Pons (tissue), 1 donor: ENCODE data around the gene PDE4B.
"Not testable (repeated sequence)": the region's sequence is repeated elsewhere in the genome, so short reads cannot be mapped to it uniquely, and the experiment has no call there.

ENCODE experiments used
- DNase-seq: peaks from one replicate; pipeline ENCODE4 v3.0.0-alpha.2; 2016; ENCODE audit warnings: low spot score

PDE4B gene

DNA sequence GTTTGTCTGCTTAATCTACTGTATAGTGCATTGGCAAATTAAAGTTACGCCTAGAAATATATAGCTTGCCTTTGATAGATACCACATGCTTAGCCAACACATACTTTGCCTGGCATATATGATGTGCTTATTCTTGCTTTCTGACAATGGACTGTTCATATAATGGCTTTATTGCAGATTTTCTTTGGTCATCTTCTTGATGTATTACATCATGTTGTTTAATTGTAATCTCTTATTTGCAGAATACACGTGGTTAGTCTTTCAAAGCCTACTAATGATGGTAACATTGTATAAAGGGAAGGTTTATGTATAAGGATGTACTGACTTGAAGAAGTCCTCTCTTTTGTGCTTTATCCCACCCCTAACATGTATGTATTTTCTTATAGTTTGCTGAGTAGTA lies 201.5 kb downstream of the PDE4B start:
- peak; percentile 63 for DNase-seq

DNA sequence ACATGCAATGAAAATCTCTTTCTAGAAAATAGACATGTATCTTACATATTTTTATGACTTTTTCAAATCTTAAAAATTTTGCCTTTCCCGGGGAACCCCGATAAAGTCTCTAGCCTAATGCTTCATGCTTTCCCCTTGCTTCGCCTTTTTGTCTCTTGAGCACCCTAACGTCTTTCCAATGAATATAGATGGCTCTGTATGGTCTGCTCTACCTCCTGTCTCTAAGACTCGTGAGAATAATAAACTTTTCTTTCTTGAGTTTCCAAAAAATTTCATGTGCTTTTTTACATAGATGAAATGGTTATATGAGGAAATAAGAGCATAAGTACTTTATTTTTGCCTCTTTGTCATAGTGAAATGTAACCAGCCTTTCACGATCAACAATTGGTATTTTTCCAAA lies 202.6 kb downstream of the PDE4B start:
- DNase-seq, result peak; percentile 75

DNA sequence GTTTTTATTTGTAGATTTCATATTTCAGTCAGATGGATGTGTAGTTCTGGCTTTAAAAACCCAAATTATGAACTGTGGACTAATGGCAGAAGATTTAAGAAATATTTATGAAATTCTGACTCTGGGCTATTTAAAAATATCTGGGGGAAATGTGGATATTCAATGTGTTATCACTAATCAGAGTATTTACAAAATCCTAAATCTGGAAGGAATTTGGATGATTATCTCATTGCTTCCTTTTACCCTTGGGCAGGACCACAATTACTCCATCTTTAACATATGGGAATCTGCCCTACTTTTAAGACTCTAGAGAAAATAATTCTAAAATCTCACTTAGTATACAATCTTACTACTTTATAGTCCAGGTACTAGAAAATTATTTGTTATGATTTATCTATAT lies 203.2 kb downstream of the PDE4B start:
- DNase-seq, result no peak

DNA sequence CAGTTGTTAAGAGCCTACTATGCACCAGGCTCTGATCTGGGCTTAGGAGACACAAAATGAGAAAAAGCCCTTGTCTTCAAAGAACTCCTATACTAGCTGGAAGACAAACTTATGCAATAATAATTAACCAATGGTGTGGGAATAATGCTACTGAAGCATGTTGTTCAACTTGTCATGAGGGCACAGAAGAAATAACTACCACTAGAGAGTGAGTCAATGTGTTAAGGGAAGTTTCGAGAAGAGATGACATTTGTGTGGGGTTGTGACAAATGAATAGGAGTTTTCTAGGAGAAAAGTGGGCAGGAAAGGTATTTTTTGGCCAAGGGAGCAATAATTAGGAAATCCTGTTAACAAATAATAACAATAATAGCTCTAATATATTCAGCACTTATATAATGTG lies 205.0 kb downstream of the PDE4B start:
- DNase-seq, result no peak

DNA sequence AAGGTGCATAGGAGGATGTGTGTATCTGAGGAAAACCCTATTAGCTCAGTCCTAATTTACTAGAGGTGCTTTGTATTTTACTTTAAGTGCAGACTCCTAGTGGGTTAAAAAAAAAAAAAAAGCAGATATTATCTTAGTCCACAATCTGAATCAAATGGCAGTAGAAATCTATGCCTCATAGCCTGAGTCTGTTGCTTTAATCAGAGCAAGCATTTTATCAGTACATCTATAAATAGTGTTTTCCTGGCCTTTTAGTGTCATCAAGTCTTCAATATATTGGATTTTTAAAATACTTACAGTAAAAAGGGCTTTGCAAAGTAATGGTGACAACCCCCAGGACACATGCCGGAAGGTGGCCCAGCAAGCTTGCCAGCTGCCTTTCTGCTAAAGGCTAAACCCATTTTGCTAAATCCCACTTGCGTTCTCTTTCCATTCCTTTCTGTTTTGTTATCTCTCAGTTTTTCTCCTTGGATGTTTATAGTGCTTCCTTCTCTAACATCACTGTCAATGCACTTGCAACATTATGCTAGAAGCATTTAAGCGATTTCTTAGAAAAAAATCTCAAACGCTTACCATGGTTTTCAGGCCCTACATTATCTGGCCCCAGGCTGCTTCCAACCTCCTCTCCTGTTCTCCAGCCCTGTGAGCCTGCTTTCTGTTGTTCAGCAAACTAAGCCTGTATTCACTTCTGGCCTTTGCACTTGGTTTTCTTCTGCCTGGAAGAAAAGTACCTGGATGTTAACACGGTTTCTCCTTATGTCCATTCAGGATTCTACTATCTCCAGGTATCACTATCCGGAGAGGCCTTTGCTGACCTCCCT lies 206.3 kb downstream of the PDE4B start:
- peak; percentile 42 for DNase-seq

DNA sequence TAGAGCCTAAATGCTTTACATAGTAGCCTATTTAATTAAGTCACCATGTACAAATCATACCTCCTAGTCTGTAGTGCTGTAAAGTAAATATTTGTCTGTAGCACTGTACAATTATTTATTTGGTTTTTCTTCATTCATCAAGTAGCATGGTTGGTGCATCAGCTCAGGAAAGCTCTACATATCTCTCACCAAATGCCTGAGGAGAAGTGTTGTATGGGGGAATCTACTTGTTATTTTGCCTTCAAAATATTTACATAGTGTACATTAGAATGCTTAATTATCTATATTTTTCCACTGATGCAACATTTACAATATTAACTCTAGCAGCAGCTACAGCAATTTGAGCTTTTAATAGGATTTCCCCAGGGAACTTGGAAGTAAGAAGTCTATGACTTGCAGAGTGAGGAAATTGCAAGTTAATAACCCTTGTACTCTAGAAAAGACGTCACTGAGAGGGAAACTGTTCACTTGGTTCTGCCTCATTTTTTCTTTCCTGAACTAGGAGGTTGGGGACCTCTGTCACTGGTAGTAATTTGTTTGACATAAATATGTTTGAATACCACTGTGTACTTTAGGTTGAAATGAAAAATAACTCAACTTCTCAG lies 207.4 kb downstream of the PDE4B start:
- peak; percentile 30 for DNase-seq

DNA sequence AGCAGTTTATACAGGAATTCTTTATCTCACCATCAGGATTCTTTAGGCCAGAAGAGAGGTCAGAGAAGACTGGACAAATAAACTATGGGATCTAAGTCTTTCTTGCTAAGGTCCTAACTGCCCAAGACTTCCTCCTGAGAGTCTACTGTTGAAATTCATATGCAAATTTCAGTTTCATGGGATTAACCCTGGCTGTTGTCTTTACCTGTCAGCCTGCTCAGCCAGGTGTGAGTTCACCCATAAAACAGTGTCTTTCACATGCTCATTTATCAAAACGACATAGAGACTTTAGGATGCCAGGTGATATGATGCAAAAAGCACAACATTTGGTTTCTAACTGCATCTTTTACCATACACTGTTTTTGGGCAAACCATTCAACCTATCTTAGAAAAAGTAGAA lies 211.0 kb downstream of the PDE4B start:
- no peak for DNase-seq

DNA sequence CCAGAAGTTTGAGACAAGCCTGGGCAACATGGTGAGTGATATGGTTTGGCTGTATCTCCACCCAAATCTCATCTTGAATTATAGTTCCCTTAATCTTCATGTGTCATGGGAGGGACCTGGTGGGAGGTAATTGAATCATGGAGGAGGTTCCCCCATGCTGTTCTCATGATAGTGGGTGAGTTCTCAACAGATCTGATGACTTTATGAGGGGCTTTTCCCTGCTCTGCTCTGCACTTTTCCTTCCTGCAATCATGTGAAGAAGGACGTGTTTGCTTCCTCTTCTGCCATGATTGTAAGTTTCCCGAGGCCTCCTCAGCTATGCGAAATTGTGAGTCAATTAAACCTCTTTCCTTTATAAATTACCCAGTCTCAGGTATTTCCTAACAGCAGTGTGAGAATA lies 213.8 kb downstream of the PDE4B start:
- DNase-seq, result not testable (repeated sequence)

DNA sequence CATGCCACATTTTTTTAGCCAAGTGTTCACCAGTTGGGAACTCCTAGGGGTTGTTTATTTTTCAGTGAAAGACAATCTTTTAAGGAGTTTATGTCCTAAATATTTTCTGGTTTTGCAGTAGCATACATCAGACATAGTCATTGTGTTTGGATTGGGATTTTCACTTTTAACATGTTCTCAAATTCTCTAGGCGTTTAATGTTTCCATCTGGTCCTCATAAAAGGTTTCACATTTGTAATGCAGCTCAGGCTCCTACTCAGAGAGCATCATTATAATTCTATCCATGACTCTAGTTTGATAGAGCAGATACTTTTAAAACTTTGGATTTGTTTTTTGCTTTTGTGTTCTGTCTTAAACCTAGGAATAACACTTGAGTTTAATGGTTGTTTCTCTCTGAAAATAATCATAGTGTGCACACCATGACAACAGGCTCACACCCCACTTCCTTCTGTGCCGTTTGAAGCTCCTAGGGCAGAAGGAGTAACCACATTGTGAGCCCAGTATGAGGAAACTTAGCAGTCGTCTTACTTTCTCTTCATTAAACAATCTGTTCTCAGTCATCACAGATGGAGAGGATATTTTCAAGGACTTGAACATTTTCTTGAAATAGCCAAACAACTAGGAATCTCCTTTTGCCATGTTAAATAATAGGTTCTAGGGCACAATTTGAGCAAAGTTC lies 219.6 kb downstream of the PDE4B start:
- peak; percentile 32 for DNase-seq

DNA sequence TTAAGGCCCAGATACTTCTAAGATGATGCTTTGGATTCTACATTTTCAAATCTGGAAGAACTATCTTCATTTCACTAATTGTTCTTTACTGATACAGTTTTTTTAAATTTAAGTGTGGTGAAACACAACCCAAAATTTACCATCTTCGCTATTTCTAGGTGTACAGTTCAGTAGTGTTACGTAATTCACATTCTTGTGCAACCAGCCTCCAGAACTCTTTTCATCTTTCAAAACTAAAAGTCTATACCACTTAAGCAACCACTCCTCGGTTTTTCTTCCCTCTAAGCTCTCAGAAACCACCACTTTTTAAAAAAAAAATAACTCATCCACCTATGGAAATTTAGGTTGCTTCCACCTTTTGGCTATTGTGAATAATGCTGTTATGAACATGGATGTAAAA lies 220.7 kb downstream of the PDE4B start:
- no peak for DNase-seq

DNA sequence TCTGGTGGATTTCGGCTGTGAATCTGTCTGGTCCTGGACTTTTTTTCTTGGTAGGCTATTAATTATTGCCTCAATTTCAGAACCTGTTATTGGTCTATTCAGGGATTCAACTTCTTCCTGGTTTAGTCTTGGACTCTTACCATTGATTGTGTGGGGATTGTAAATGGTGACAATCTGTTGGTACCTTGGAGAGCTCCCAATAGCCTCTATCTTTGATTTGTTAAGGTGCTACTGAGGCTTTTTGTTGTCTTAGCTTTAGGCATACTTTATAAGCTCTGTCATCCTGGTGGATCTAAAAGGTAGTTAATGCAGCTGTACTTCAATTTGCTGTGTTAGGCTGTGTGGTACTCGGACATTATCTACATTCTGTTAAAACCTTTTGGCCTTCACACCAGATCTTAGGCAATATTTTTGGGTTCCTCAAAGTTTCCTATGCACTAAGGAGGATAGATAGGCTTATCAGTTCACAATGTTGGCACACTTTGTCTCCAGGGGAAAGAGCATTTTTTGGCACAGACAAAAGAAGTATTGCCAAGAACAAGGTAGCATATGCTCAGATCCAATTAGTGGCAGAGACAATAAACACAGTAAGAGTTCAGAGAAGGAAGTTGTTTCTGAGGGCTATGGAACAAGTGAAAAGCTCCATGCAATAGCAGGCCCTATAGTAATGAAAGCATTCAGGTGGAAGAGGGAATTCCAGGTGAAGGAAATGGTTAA lies 230.4 kb downstream of the PDE4B start:
- peak; percentile 13 for DNase-seq

DNA sequence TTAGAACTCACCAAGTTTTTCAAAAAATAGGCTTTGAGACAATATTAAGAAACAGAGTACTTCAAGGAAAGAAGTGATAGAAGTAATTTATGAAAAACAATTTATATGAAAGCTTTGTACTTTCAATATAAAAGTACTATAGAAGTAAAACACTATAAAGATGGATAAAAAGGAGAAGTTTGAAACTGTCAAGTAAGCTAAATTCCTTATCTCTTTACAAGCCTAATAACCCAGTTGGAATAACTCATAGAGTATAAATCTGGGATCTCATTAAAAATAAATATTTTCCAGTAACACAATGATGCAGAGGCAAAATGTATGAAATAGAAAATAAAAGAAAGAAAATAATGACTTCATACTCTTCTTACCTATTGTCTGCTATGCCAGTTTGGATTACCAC lies 232.5 kb downstream of the PDE4B start:
- no peak for DNase-seq

DNA sequence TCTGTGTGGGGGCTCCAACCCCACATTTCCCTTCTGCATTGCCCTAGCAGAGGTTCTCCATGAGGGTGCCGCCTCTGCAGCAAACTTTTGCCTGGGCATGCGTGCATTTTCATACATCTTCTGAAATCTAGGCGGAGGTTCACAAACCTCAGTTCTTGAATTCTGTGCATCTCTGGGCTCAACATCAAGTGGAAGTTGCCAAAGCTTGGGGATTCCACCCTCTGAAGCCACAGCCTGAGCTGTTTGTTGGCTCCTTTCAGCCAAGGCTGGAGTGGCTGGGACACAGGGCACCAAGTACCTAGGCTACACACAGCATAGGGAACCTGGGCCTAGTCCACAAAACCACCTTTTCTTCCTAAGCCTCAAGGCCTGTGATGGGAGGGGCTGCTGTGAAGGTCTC lies 235.3 kb downstream of the PDE4B start:
- DNase-seq, result no peak

DNA sequence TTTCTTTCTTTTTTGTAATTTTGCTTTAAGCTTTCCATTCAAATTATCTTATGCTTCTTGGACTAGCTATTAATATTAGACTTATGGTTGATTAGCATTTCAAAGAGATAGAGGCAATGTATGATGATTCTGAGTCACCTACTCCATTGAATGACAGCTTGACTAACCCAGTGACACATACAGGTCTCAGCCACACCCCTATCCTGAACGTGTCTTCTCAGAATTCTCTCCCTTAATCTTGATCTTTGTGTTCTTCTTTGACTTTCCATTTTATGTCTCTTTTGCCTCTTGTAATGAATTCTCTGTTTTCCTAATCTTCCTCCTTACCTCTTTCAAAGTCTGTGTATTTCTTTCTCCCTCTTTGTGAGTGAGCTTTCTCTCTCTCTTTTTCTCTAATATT lies 241.1 kb downstream of the PDE4B start:
- no peak for DNase-seq

DNA sequence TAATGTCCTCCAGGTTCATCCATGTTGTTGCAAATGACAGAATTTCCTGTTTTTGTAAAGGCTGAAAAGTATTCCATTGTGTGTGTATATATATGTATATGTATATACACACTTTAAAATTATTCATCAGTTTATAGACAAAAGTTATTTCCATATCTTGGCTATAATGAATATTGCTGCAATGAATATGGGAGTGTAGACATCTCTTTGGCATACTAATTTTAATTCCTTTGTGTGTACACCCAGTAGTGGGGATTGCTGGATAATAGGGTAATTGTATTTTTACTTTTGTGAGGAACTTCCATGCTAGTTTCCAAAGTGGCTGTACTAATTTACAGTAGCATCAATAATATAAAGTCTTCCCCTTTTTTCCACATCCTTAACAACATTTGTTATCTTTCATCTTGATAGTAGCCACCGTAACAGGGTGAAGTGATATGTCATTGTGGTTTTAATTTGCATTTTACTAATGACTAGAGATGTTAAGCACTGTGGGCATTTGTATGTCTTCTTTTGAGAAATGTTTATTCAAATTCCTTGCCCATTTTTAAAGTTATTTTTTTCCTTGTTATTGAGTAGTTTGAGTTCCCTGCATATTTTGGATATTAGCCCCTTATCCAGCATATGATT lies 243.0 kb downstream of the PDE4B start:
- no peak for DNase-seq

DNA sequence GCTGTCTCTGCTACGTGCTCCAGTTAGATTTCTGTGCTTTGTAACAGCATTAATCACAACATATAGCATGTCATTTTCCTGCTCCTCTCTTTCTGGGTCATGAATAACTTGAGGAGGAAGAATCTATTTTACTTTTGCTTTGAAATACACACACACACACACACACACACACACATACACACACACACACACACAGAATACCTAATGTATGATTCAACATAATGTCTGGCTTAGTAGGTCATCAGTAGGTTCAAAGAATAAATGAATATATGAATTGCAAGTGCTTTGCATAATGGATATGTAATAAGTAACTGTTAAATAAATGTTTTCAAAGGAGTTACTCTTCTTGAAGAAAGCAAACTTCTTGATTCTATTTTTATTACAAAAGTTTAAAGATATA lies 249.0 kb downstream of the PDE4B start:
- no peak for DNase-seq

DNA sequence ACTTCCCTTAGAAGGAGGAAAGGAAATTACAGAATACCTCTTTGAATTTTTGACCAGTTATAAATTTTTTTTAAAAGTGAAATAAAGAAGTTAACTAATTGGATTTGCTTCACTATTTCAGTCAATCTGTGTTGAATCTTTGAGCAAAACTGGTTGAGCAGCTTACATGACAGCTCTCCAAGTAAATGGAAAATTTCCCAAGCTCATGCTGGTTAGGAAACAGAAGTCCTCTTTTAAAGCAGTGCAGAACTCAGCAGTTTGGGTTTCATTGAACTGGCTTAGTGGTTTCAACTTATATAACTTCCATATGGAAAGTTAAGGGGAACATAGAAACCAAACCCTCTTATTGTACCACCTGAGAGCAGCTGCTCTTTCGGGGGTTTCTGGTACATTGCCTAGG lies 250.5 kb downstream of the PDE4B start:
- peak; percentile 20 for DNase-seq

DNA sequence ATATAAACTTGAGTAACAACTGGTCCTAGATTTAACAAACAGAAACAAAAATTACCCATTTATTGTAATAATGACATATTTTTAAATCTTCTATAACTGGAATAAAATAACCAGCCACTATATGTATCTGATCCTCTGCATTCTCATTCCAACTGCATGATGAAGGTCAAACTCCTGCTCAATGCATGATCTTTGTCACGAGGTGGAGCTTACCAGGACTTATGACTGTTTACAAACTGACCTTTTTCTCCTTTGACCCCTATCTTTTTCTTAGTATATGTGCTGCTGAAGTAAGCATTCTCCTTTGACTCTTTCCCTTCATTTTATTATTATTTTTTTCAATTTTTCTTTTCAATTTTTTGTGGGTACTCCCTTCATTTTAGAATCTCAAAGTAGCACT lies 252.2 kb downstream of the PDE4B start:
- DNase-seq, result no peak

DNA sequence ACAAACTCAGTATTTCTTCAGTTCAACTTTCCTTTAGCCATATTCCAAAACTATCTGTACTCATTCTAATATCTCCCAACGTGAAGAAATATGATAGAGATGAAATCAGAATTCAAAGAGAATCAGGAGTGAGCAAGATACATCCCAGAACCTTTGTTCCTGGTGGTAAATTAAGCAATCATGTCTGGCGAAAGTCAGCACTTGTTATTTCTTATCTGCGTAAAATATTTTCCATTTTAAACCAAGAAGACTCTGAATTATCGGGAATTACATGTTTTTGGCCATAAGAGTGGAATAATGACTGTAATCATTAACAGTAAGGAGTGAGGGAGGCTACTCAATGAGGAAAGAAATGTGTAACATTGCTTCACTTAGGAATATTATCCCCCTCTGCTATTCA lies 253.7 kb downstream of the PDE4B start:
- no peak for DNase-seq

DNA sequence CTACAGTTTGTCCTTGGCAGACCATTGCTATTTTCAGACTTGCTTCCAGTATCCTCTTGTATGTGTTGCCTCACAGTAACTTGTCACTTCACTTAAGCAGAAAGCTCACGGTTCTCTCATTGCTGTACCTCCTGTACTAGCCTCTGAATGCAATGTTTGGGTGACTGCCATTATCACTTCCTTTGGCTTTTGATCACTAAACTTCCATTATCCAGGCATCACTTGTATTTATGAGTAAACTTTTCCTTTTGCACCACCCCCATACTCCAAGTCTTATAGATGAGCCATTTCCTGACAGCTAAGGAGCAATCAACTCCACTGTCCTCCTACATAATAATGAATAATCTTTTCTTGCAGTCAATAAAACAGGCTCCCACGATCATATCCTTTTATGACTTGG lies 255.3 kb downstream of the PDE4B start:
- DNase-seq, result no peak

DNA sequence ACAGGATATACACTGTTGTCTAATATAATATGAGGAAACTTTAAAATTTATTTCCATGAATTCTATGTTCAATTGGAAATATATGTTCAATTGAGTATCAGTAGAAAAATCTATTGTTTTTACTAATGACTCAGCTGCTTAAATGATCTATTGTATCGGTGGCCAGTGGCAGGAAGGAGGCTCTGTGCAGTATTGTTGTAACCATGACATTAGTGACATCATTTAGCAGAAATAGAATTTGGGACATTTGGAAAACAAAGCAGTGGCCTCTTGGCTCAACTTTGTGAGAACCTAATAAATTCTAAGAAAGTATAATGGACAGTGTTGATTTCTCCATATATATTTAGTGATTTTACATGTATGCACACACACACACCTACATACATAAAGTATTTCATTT lies 257.4 kb downstream of the PDE4B start:
- peak; percentile 85 for DNase-seq

DNA sequence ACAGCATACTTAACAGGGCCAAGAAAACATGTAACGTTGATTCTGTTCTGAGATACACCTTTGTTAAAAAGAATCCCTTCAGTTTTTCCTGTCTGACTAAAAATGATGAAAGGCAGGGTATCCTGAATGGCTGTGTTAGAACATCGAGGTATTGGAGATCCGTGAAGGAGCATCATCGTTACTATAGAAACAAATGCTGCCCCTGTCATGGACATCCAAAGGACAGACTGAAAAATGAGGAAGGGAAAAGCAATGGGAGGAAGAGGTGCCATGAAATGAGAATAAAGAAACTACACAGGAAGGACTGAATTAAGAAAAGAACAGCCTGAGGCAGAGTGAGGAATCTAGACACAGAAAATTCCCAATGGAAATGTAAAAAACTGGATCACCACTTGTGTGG lies 257.9 kb downstream of the PDE4B start:
- no peak for DNase-seq
